ENCODE measurements around the gene ERVW-1.
"Not testable (repeated sequence)": the region's sequence is repeated elsewhere in the genome, so short reads cannot be mapped to it uniquely, and the experiment has no call there.

The ERVW-1 gene

GRCh38 chr7:92456236-92456635 is 21.5 kb downstream of the ERVW-1 start:
- H3K4me1 Mint-ChIP-seq (ENCODE audit: low read depth): no peaks in the 10 kb centered on the region
- H3K9me3 Mint-ChIP-seq: no peaks in the 10 kb centered on the region
- no peak overlapping the region for H3K27ac Mint-ChIP-seq
- no peak overlapping the region for H3K4me3 Mint-ChIP-seq
- no peaks in the 10 kb centered on the region for H3K27me3 Mint-ChIP-seq
- DNase-seq: no peak
- peaks cover 60% of the 10 kb centered on the region for H3K36me3 Mint-ChIP-seq (ENCODE audit: low read depth)

DNA sequence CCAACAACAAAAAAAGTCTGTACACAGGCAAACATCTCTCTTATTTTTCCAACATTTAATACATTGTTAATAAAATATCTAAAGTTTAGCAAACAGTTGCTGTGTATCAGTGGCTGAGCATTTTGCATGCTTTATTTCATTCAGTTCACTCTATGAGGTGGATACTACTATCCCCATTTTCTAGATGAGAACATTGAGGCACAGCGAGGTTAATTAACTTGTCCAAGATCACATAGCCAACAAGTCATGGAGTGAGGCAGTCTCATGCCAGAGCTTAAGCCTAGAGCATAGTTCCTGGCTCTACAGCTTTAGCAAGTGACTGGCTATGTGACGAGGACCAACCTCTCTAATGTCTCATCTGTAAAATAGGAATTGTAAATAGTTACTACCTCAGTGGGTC is 26.1 kb downstream of the ERVW-1 start:
- Mint-ChIP-seq H3K9me3 (no peaks in the 10 kb centered on the region), H3K4me1 (ENCODE audit: low read depth) (peaks cover 17% of the 10 kb centered on the region), H3K4me3 (no peak overlapping the region), H3K27ac (no peak overlapping the region), H3K27me3 (no peaks in the 10 kb centered on the region), H3K36me3 (ENCODE audit: low read depth) (peaks cover 79% of the 10 kb centered on the region)
- no peak for DNase-seq

GRCh38 chr7:92448205-92448747 is 29.5 kb downstream of the ERVW-1 start:
- Mint-ChIP-seq H3K27ac (peak overlapping the region; percentile 93), H3K36me3 (ENCODE audit: low read depth) (peaks cover 46% of the 10 kb centered on the region)

DNA sequence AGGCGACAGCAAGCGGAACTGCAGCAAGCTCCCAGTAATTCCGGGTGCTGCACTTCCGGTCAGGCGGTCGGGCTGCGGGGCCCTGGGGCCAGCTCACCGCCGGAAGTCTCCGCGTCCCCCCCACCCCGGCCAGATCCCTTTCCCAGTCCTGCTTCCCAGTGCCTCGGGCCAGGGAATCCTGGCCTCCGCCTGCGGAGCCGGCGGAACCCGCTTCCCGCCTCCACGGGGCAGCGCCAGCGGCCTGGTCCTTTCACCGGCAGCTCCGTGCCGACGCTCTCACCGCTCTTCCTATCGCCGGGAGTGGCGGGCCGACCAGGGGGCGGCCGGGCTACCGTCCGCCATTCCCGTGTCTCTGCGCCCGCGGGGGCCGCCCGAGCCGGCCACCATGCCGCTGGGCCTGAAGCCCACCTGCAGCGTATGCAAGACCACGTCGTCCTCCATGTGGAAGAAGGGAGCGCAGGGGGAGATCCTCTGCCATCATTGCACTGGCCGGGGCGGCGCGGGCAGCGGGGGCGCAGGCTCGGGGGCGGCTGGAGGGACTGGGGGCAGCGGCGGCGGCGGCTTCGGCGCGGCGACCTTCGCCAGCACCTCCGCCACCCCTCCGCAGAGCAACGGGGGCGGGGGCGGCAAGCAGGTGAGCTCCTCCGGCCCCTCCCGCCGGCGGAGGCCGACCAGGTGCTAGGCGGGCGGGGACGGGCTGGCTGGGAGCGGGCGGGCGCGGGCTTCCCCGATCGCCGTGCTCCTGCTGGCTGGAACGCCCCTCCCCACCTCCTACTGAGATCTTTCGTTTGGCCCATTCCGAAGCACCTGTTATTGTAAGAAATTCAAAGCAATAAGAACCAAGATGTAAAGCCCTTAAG is 30.2 kb downstream of the ERVW-1 start, which contains the start of gene GATAD1:
Gene GATAD1, plus strand, starts transcription at position 138 of the 860 bp plus-strand sequence. Its CDS starts 248 bp downstream, at position 386.
- DNase-seq: peak; percentile 86
- Mint-ChIP-seq H3K9me3 (no peaks in the 10 kb centered on the region), H3K27ac (peak within 1 kb of the TSS; percentile 93), H3K4me3 (peak within 1 kb of the TSS; percentile 78), H3K27me3 (no peaks in the 10 kb centered on the region), H3K36me3 (ENCODE audit: low read depth) (peaks cover 42% of the 10 kb centered on the region), H3K4me1 (ENCODE audit: low read depth) (peaks cover 25% of the 10 kb centered on the region)

More at GRCh38 chr7:92448205-92448747, 29.5 kb downstream of the ERVW-1 start:
- peak overlapping the region; percentile 78 for H3K4me3 Mint-ChIP-seq
- peaks cover 25% of the 10 kb centered on the region for H3K4me1 Mint-ChIP-seq (ENCODE audit: low read depth)
- no peaks in the 10 kb centered on the region for H3K27me3 Mint-ChIP-seq
- peak; percentile 65 for DNase-seq
- H3K9me3 Mint-ChIP-seq: no peaks in the 10 kb centered on the region

DNA sequence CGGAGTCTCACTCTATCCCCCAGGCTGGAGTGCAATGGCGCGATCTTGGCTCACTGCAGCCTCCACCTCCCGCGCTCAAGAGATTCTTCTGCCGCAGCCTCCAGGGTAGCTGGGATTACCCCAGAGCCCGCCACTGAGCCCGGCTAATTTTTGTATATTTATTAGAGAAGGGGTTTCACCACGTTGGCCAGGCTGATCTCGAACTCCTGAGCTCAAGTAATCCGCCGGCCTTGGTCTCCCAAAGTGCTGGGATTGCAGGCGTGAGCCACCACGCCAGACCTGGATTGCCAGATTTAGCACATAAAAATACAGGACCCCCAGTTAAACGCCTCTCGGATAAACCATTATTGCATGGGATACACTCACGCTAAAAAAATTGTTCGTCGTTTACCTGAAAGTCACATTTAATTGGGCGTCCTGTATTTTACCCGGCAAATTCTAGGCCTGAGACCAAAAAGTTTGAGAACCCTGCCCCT is 30.8 kb downstream of the ERVW-1 start:
- no peaks in the 10 kb centered on the region for H3K9me3 Mint-ChIP-seq
- H3K4me1 Mint-ChIP-seq (ENCODE audit: low read depth): peaks cover 25% of the 10 kb centered on the region
- H3K4me3 Mint-ChIP-seq: peak overlapping the region; percentile 78
- H3K36me3 Mint-ChIP-seq (ENCODE audit: low read depth): peaks cover 35% of the 10 kb centered on the region
- H3K27me3 Mint-ChIP-seq: no peaks in the 10 kb centered on the region
- no peak for DNase-seq
- peak overlapping the region; percentile 92 for H3K27ac Mint-ChIP-seq

- not testable (repeated sequence) for H3K36me3 Mint-ChIP-seq (ENCODE audit: low read depth)
- peaks cover 13% of the 10 kb centered on the region for H3K4me1 Mint-ChIP-seq (ENCODE audit: low read depth)
These were observed 35.0 kb downstream of the ERVW-1 start for GRCh38 chr7:92442720-92443119.

DNA sequence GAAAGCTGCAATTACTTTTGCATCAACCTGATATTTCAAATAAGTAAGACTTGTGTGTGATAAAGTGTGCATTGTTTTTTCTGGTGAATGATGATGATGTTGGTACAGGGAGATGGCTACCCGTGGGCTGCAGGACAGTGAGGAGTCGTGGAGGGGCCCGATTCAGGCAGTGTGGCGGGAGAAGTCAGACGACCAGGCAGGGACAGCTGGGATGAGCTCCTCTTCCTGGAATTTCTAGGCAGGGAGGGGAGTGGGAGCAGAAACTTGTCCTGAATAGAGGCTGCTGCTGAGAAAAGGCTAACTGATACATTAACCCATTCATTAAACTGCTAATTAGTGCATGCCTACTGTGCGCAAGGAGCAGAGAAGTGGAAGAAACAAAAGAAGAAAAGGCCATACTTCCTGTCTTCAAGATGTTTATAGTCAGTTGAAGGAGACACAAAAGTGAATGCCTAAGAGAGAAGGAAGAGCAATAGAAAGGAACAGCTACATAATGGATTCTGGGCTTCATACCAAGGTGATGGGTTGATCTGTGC is 39.7 kb downstream of the ERVW-1 start:
- H3K9me3 Mint-ChIP-seq: no peaks in the 10 kb centered on the region

More at GRCh38 chr7:92442720-92443119, 35.0 kb downstream of the ERVW-1 start:
- not testable (repeated sequence) for H3K27me3 Mint-ChIP-seq, H3K4me3 Mint-ChIP-seq, H3K27ac Mint-ChIP-seq, H3K9me3 Mint-ChIP-seq, DNase-seq

GRCh38 chr7:92436612-92437445 is 40.9 kb downstream of the ERVW-1 start:
- Mint-ChIP-seq H3K36me3 (ENCODE audit: low read depth) (no peaks in the 10 kb centered on the region), H3K4me1 (ENCODE audit: low read depth) (no peaks in the 10 kb centered on the region), H3K4me3 (no peak overlapping the region), H3K27me3 (no peaks in the 10 kb centered on the region), H3K27ac (no peak overlapping the region), H3K9me3 (no peaks in the 10 kb centered on the region)
- DNase-seq: no peak

More for the DNA sequence above, 39.7 kb downstream of the ERVW-1 start:
- DNase-seq: no peak
- H3K36me3 Mint-ChIP-seq (ENCODE audit: low read depth): no peaks in the 10 kb centered on the region
- no peaks in the 10 kb centered on the region for H3K4me1 Mint-ChIP-seq (ENCODE audit: low read depth)
- H3K4me3 Mint-ChIP-seq: no peak overlapping the region
- H3K27ac Mint-ChIP-seq: no peak overlapping the region
- no peaks in the 10 kb centered on the region for H3K27me3 Mint-ChIP-seq

GRCh38 chr7:92435542-92435941 is 42.2 kb downstream of the ERVW-1 start:
- no peak overlapping the region for H3K4me3 Mint-ChIP-seq
- no peaks in the 10 kb centered on the region for H3K4me1 Mint-ChIP-seq (ENCODE audit: low read depth)
- H3K27ac Mint-ChIP-seq: no peak overlapping the region
- no peaks in the 10 kb centered on the region for H3K36me3 Mint-ChIP-seq (ENCODE audit: low read depth)
- DNase-seq: no peak
- H3K9me3 Mint-ChIP-seq: no peaks in the 10 kb centered on the region
- H3K27me3 Mint-ChIP-seq: no peaks in the 10 kb centered on the region

DNA sequence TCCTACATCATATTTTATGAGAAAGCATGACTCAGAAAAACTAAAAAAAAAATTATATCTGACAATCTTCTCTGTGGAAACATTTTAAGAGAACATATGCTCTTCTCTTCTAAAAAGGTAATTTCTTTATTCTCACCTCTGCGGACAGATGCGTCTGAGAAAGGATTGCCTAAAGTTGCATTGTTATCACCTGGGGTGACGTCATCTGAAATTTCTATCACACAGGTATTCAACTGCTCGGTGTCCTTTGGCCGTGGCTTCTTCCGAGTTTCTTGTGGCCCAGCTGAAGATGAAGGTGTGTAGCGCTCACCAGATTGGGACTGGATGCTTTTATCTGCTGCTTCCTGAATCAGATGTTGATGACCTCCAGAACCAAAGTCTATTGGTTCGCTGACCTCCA is 44.7 kb downstream of the ERVW-1 start:
- Mint-ChIP-seq H3K36me3 (ENCODE audit: low read depth) (no peaks in the 10 kb centered on the region), H3K27me3 (no peaks in the 10 kb centered on the region), H3K27ac (no peak overlapping the region), H3K4me3 (no peak overlapping the region), H3K4me1 (ENCODE audit: low read depth) (no peaks in the 10 kb centered on the region), H3K9me3 (no peaks in the 10 kb centered on the region)
- no peak for DNase-seq

GRCh38 chr7:92432299-92432946 is 45.3 kb downstream of the ERVW-1 start:
- Mint-ChIP-seq H3K27me3 (peaks cover under 1% of the 10 kb centered on the region), H3K27ac (no peak overlapping the region), H3K9me3 (no peaks in the 10 kb centered on the region), H3K4me1 (ENCODE audit: low read depth) (no peaks in the 10 kb centered on the region), H3K36me3 (ENCODE audit: low read depth) (no peaks in the 10 kb centered on the region), H3K4me3 (no peak overlapping the region)
- DNase-seq: no peak

DNA sequence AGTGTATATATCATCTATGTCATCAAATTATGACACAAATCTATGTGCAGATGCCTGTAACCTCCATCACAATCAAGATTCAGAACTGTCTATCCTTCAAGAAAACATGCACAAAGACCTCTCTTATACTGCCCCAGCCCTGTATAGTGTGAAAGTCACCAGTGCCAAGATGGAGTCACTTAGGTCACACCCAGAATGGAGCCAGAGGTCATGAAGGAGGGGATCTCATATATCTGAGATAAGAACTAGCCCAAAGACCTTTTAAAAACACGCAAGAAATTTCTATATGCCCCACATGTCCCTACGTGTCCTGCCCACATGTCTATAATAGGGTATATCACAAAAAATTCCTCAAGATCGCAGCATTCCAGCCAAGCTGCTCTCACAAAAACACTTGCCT is 50.6 kb downstream of the ERVW-1 start:
- no peak for DNase-seq
- Mint-ChIP-seq H3K9me3 (no peaks in the 10 kb centered on the region), H3K27me3 (peaks cover 31% of the 10 kb centered on the region), H3K4me3 (no peak overlapping the region), H3K4me1 (ENCODE audit: low read depth) (peaks cover 15% of the 10 kb centered on the region), H3K27ac (no peak overlapping the region), H3K36me3 (ENCODE audit: low read depth) (no peaks in the 10 kb centered on the region)

DNA sequence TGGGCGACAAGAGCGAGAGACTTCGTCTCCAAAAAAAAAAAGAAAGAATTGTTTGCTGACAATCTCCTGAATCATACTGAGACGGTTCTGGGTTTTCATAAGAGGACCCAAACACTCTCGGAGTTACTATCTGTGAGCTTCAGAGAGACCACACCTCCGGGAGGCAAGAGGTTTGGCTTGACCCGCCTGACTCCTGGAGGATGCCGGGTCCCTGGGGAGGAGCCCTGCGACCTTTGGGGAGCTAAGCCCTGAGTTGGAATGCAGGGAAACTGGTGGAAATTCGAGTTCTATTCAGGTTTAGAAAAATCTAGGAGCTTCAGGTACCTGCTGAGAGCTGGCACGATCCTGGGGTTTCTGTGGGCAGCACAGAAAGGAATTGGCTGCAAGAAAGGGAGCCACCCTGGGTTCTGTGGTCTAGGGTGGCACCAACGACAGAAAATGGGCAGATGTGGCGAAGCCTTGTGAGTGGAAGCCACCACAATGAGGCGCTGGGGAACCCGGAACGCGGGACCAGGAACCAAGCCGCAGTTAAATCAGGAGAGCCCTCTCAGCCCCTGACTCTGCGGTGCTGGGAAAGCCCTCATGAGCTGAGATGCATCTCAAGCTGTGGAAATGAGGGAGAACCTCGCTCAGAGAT is 52.3 kb downstream of the ERVW-1 start:
- DNase-seq: no peak
- Mint-ChIP-seq H3K4me3 (peak overlapping the region; percentile 79), H3K36me3 (ENCODE audit: low read depth) (no peaks in the 10 kb centered on the region), H3K4me1 (ENCODE audit: low read depth) (peaks cover 15% of the 10 kb centered on the region), H3K27me3 (peaks cover 34% of the 10 kb centered on the region), H3K9me3 (no peaks in the 10 kb centered on the region), H3K27ac (no peak overlapping the region)
